COLO668 (cell line): ENCODE measurements around the gene TET1.
"Not testable (repeated sequence)": the region's sequence is repeated elsewhere in the genome, so short reads cannot be mapped to it uniquely, and the experiment has no call there.

Experiments used
- DNase-seq: peaks from one replicate; lab custom pipeline; 2025; ENCODE audit not compliant: unreplicated experiment; lab: John Stamatoyannopoulos, UW

TET1 gene

DNA sequence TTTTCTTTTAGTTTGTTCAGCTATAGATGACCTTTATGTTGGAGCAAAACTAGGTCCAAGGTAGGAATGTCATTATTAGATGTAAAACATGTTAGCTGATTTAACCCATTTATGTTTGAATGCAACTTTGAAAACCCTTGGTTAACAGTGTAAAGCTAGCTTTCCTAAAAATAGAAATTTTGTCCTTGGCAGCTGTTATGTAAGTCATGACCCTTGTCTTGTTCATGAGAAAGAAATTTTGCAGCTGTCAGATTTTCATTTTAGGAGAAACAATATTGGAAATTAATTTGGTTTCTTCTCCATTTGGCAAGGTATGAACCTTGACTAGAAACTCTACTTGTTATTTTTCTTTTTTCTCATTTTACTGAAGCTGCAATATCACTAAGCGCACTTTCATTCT, 137.0 kb downstream of the TET1 start:
- no peak for DNase-seq

DNA sequence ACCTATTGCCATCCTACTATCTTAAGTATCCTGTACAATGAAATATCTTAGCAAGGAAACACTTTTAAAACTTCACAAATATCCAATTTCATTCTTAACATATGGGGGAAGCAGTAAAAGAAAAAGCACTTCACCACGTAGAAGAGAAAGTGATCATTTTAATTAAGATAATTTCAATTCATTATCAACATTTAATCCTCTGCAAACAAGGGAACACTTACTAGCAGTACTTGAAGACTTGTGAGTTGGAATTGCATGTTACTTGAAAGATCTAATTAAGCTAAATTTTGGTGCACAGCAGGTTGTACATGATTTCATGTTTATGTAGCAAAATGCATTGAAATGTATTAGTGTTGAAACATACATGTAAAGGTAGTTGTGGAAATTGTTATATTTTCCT, 140.1 kb downstream of the TET1 start:
- no peak for DNase-seq

- DNase-seq = no peak
These were observed 145.4 kb downstream of the TET1 start for GRCh38 chr10:68705548-68705947.

DNA sequence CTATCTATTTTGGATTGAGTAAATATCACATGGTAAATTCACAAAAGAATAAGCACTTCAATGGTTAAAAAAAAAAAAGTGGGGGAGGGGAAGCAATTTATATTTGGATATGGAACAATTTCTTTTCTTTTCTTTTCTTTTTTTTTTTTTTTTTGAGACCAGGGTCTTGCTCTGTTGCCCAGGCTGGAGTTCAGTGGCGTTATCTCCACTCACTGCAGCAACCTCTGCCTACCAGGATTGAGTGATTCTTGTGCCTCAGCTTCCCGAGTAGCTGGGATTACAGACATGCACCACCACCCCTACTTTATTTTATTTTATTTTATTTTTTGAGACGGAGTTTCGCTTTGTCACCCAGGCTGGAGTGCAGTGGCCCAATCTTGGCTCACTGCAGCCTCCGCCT, 148.8 kb downstream of the TET1 start:
- not testable (repeated sequence) for DNase-seq

DNA sequence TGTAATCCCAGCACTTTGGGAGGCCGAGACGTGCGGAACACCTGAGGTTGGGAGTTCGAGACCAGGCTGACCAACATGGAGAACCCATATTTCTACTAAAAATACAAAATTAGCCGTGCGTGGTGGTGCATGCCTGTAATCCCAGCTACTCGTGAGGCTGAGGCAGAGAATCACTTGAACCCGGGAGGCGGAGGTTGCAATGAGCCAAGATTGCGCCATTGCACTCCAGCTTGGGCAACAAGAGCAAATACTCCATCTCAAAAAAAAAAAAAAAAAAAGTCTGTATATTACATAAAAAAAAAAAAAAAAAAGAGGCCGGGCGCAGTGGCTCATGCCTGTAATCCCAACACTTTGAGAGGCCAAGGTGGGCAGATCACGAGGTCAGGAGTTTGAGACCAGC, 152.9 kb downstream of the TET1 start:
- DNase-seq = not testable (repeated sequence)

GRCh38 chr10:68717435-68717834, 157.3 kb downstream of the TET1 start:
- DNase-seq = no peak

- peak; percentile 95 for DNase-seq
These were observed 160.9 kb downstream of the TET1 start, which contains the start of gene CCAR1 for GRCh38 chr10:68720793-68721672. Gene CCAR1 (plus strand): TSS chr10:68721239. CDS start chr10:68722505, 1,266 bp downstream.

DNA sequence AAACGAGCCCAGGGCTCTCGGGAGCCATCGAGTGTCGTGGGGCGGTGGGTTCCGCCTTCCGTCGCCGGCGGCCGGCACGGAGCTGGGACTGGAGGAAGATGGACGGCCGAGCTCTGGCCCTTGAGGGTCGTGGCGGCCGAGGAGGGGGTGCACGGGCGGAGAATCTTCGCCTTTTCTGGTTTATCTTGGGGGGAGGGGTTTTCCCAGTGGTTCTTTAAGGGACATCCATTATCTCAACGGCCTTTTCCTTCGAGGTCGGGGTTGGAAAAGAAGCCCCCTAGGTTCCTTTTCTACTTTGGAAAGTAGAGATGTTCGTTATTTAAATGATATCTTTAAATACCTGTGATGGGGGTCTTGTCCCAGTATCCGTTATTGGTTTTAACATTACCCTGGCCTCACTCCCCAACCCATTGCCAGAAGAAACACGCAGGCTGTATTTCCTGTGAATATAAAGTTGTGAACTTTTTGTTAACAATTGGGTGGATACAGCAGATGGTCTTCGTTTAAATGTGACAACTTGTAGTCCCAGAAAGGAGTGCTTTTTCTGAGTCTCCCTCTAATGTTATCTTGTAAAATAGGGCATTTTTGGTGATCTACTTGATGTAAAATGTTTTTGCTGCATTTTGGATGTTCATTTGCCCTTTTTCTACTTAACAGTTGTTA, 161.7 kb downstream of the TET1 start:
- DNase-seq = no peak

GRCh38 chr10:68725016-68725415, 164.9 kb downstream of the TET1 start:
- DNase-seq = no peak

DNA sequence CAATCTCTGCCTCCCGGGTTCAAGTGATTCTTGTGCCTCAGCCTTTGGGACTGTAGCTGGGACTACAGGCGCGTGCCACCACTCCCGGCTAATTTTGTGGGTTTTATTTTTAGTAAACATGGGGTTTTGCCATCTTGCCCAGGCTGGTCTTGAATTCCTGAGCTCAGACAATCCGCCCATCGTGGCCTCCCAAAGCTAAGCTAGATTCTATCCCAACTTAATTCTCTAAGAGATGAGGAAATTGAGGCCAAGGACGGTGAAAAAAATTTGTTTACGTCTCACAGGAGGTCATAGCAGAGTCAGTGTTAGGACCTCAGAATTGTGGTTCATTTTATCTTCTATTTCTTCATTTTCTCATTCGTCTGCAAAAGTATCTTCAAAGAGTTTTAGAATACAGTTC, 167.0 kb downstream of the TET1 start:
- no peak for DNase-seq

DNA sequence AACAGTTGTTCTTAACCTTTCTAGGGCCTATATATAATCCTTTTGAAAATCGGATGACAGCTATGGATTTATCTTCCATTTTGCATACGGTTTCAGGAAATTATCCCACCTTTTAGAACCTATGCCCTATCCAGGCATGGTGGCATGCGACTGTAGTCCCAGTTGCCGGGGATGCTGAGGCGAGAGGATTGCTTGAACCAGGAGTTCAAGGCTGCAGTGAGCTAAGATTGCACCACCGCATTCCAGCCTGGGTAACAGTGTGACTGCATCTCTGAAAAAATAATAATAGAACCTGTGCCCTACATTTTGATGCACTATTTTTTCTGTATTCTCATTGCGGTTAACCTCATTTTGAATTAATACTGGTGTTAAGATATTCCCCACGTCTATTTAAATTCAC, 172.5 kb downstream of the TET1 start:
- DNase-seq = no peak

DNA sequence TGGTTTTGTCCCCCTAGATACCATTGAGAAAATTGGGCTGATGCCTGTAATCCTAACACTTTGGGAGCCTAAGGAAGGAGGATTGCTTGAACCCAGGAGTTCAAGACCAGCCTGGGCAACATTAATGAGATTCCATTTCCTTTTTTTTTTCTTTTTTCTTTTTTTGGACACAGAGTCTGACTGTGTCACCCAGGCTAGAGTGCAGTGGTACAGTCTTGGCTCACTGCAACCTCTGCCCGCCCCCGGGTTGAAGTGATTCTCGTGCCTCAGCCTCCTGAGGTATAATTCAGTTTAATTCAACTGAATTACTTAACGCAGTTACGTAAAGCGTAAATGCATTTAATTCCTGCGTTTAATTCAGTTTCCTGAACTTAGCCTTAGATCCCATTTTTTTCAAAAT, 174.2 kb downstream of the TET1 start:
- no peak for DNase-seq

- DNase-seq = no peak
These were observed 175.0 kb downstream of the TET1 start for GRCh38 chr10:68735119-68735518.

DNA sequence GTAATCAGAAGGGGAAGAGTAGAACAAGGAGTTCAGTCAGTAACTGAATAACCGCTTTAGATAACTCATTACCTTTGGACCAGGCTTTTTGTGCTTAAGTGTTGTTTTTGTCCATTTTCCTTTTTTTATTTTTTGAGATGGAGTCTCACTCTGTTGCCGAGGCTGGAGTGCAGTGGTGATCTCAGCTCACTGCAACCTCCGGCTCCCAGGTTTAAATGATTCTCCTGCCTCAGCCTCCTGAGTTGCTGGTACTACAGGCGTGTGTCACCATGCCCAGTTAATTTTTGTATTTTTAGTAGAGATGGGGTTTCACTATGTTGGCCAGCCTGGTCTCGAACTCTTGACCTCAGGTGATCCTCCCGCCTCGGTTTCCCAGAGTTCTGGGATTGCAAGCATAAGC, 175.6 kb downstream of the TET1 start:
- not testable (repeated sequence) for DNase-seq

- DNase-seq = not testable (repeated sequence)
These were observed 180.5 kb downstream of the TET1 start for GRCh38 chr10:68740676-68741075.

DNA sequence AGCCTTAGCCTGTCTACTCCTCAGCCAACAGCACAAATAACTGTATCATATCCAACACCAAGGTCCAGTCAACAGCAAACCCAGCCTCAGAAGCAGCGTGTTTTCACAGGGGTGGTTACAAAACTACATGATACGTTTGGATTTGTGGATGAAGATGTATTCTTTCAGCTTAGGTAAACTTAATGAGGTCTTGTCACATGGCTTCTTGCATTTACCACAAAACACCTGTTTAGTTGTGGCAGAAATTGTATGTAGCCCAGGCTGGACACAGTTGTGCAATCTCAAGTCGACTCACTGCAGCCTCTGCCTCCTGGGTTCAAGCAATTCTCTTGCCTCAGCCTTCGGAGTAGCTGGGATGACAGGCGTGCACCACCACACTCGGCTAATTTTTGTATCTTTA, 182.3 kb downstream of the TET1 start:
- no peak for DNase-seq
